ENCODE data around the gene ZFP90.
"Not testable (repeated sequence)": the region's sequence is repeated elsewhere in the genome, so short reads cannot be mapped to it uniquely, and the experiment has no call there.

The ZFP90 gene

GRCh38 chr16:68538880-68539701 is at the start of gene ZFP90:
ZFP90 (plus strand) TSS chr16:68539291; CDS start chr16:68539793, 502 bp downstream.
- in situ Hi-C loops (cut with MboI; ENCODE audit: low sequenced_read_pairs): loop anchor here (25.0 kb wide), 1 partner anchor 573 kb away; the partner anchor contains the start of gene HAS3

GRCh38 chr16:68490358-68490757 is 48.7 kb upstream of the ZFP90 start:
- in situ Hi-C loops (cut with MboI; ENCODE audit: low sequenced_read_pairs): no loop called here

GRCh38 chr16:68490829-68491575 is 48.1 kb upstream of the ZFP90 start:
- in situ Hi-C loops (cut with MboI; ENCODE audit: low sequenced_read_pairs): no loop called here

GRCh38 chr16:68491576-68491950 is 47.5 kb upstream of the ZFP90 start:
- in situ Hi-C loops (cut with MboI; ENCODE audit: low sequenced_read_pairs): no loop called here

- in situ Hi-C loops (cut with MboI; ENCODE audit: low sequenced_read_pairs): no loop called here
Measured at GRCh38 chr16:68492151-68492542, 46.9 kb upstream of the ZFP90 start.

GRCh38 chr16:68492543-68493411 is 46.3 kb upstream of the ZFP90 start:
- in situ Hi-C loops (cut with MboI; ENCODE audit: low sequenced_read_pairs): no loop called here

GRCh38 chr16:68493412-68494070 is 45.5 kb upstream of the ZFP90 start:
- in situ Hi-C loops (cut with MboI; ENCODE audit: low sequenced_read_pairs): no loop called here

GRCh38 chr16:68494261-68494660 is 44.8 kb upstream of the ZFP90 start:
- in situ Hi-C loops (cut with MboI; ENCODE audit: low sequenced_read_pairs): not testable (repeated sequence)

GRCh38 chr16:68496689-68497088 is 42.4 kb upstream of the ZFP90 start:
- in situ Hi-C loops (cut with MboI; ENCODE audit: low sequenced_read_pairs): no loop called here

GRCh38 chr16:68499006-68499405 is 40.1 kb upstream of the ZFP90 start:
- in situ Hi-C loops (cut with MboI; ENCODE audit: low sequenced_read_pairs): no loop called here

- in situ Hi-C loops (cut with MboI; ENCODE audit: low sequenced_read_pairs): loop anchor here (10.0 kb wide), 1 partner anchor 139 kb away; no protein-coding TSS in a partner anchor
Measured at GRCh38 chr16:68503334-68503733, 35.8 kb upstream of the ZFP90 start.

GRCh38 chr16:68504066-68504465 is 35.0 kb upstream of the ZFP90 start:
- in situ Hi-C loops (cut with MboI; ENCODE audit: low sequenced_read_pairs): loop anchor here (10.0 kb wide), 1 partner anchor 139 kb away; no protein-coding TSS in a partner anchor

- in situ Hi-C loops (cut with MboI; ENCODE audit: low sequenced_read_pairs): loop anchor here (10.0 kb wide), 1 partner anchor 142 kb away; no protein-coding TSS in a partner anchor
Measured at GRCh38 chr16:68506331-68507053, 32.6 kb upstream of the ZFP90 start.

GRCh38 chr16:68508013-68508412 is 31.1 kb upstream of the ZFP90 start:
- in situ Hi-C loops (cut with MboI; ENCODE audit: low sequenced_read_pairs): loop anchor here (10.0 kb wide), 1 partner anchor 143 kb away; no protein-coding TSS in a partner anchor

GRCh38 chr16:68508641-68509240 is 30.4 kb upstream of the ZFP90 start:
- in situ Hi-C loops (cut with MboI; ENCODE audit: low sequenced_read_pairs): loop anchor here (10.0 kb wide), 1 partner anchor 144 kb away; no protein-coding TSS in a partner anchor

GRCh38 chr16:68509381-68509780 is 29.7 kb upstream of the ZFP90 start:
- in situ Hi-C loops (cut with MboI; ENCODE audit: low sequenced_read_pairs): loop anchor here (10.0 kb wide), 1 partner anchor 145 kb away; no protein-coding TSS in a partner anchor

GRCh38 chr16:68510775-68511174 is 28.3 kb upstream of the ZFP90 start:
- in situ Hi-C loops (cut with MboI; ENCODE audit: low sequenced_read_pairs): no loop called here

GRCh38 chr16:68512183-68512582 is 26.9 kb upstream of the ZFP90 start:
- in situ Hi-C loops (cut with MboI; ENCODE audit: low sequenced_read_pairs): no loop called here

GRCh38 chr16:68512742-68513141 is 26.3 kb upstream of the ZFP90 start:
- in situ Hi-C loops (cut with MboI; ENCODE audit: low sequenced_read_pairs): no loop called here
